IMR-90 (cell line): ENCODE data around the gene OR51G2. TPM values are rescaled to one million over a fixed set of nuclear protein-coding genes. Genes with fewer than 3 reads are reported as not detected.

Experiments used
- ATAC-seq: fragments of 200-7000 bp; cut with Tn5 transposase; 2 replicates; pipeline ENCODE4 v1.9.1; 2020; ENCODE audit warnings: low read depth, mild to moderate bottlenecking, moderate library complexity
- BruUV-seq: library from RNA; stranded (reverse); fragments of 400-500 nt; replicated peaks from 2 replicates; lab custom pipeline; 2021; lab: Mats Ljungman, UMichigan
- CTCF ChIA-PET: fragments of 300-600 bp; formaldehyde crosslinking; extraction: SDS; loops from one replicate; lab custom pipeline; 2021; ENCODE audit warnings: antibody characterized with exemption; lab: Yijun Ruan, JAX
- POLR2A ChIA-PET: fragments of 300-600 bp; sonication (Branson Sonifier 250); formaldehyde crosslinking; loops from one replicate; lab custom pipeline; 2022; ENCODE audit warnings: antibody characterized with exemption; ENCODE audit not compliant: unreplicated experiment; lab: Charles Lee
- DNase-seq: peaks from one replicate; pipeline ENCODE4 v3.0.0; 2013
- H2AFZ ChIP-seq: replicated peaks from 2 replicates; pipeline ENCODE3; 2013; ENCODE audit warnings: low read length, mild to moderate bottlenecking; ENCODE audit not compliant: poor library complexity
- H2AK5ac ChIP-seq: 2 replicates; pipeline ENCODE4 v1.6.1; 2013; ENCODE audit warnings: low read depth, low read length, inconsistent platforms
- H2AK9ac ChIP-seq: replicated peaks from 2 replicates; pipeline ENCODE3; 2013; ENCODE audit warnings: mild to moderate bottlenecking, low read depth, low read length, moderate library complexity; ENCODE audit not compliant: poor library complexity
- H2BK120ac ChIP-seq: 2 replicates; pipeline ENCODE4 v1.6.1; 2013; ENCODE audit warnings: low read depth, low read length, inconsistent platforms
- H2BK15ac ChIP-seq: 3 replicates; pipeline ENCODE4 v1.6.1; 2013; ENCODE audit warnings: low read depth, low read length, inconsistent platforms
- H2BK20ac ChIP-seq: 2 replicates; pipeline ENCODE4 v1.6.1; 2013; ENCODE audit warnings: low read depth, mild to moderate bottlenecking, inconsistent platforms, low read length, moderate library complexity
- H2BK5ac ChIP-seq: 2 replicates; pipeline ENCODE4 v1.6.1; 2013; ENCODE audit warnings: mild to moderate bottlenecking, low read depth, low read length, inconsistent platforms; ENCODE audit not compliant: poor library complexity, severe bottlenecking
- H3K14ac ChIP-seq: replicated peaks from 2 replicates; pipeline ENCODE4 v1.6.1; 2013; ENCODE audit warnings: low read depth, low read length, inconsistent platforms
- H3K18ac ChIP-seq: 2 replicates; pipeline ENCODE4 v1.6.1; 2013; ENCODE audit warnings: low read depth, low read length, control low read depth
- H3K23ac ChIP-seq: 2 replicates; pipeline ENCODE4 v1.6.1; 2013; ENCODE audit warnings: low read depth, low read length, inconsistent platforms
- H3K27ac ChIP-seq: 2 replicates; pipeline ENCODE4 v1.5.1; 2013; ENCODE audit warnings: mild to moderate bottlenecking, control low read depth, low read length; ENCODE audit not compliant: insufficient read depth
- H3K27me3 ChIP-seq: 2 replicates; pipeline ENCODE4 v1.6.1; 2013; ENCODE audit warnings: low read length; ENCODE audit not compliant: control insufficient read depth, insufficient read depth
- H3K36me3 ChIP-seq: 2 replicates; pipeline ENCODE4 v1.6.1; 2013; ENCODE audit warnings: low read length, mixed read lengths; ENCODE audit not compliant: control insufficient read depth, insufficient read depth
- H3K4ac ChIP-seq: 2 replicates; pipeline ENCODE4 v1.6.1; 2013; ENCODE audit warnings: low read depth, low read length, inconsistent platforms
- H3K4me1 ChIP-seq: 2 replicates; pipeline ENCODE4 v1.6.1; 2013; ENCODE audit warnings: low read length, mixed read lengths; ENCODE audit not compliant: control insufficient read depth, insufficient read depth
- H3K4me2 ChIP-seq: 2 replicates; pipeline ENCODE4 v1.6.1; 2013; ENCODE audit warnings: low read depth, mild to moderate bottlenecking, control low read depth, low read length, moderate library complexity
- H3K4me3 ChIP-seq: 2 replicates; pipeline ENCODE4 v1.5.1; 2013; ENCODE audit warnings: low read depth, mild to moderate bottlenecking, control low read depth, low read length, moderate library complexity; ENCODE audit not compliant: insufficient read depth
- H3K56ac ChIP-seq: 2 replicates; pipeline ENCODE4 v1.6.1; 2013; ENCODE audit warnings: low read length, inconsistent platforms; ENCODE audit not compliant: insufficient read depth; ENCODE audit errors: extremely low read depth
- H3K79me1 ChIP-seq, 2 experiments: 2 replicates each; pipeline ENCODE4 v1.6.1; 2013; ENCODE audit warnings: low read length in 2 of 2, inconsistent platforms in 1 of 2, low read depth in 1 of 2
- H3K9ac ChIP-seq: 2 replicates; pipeline ENCODE4 v1.6.1; 2013; ENCODE audit warnings: low read depth, low read length, control low read depth
- H3K9me1 ChIP-seq: 2 replicates; pipeline ENCODE4 v1.6.1; 2013; ENCODE audit warnings: low read length, inconsistent platforms; ENCODE audit not compliant: insufficient read depth
- H3K9me3 ChIP-seq: 2 replicates; pipeline ENCODE4 v1.6.1; 2013; ENCODE audit warnings: low read length; ENCODE audit not compliant: control insufficient read depth, insufficient read depth
- H4K20me1 ChIP-seq: 2 replicates; pipeline ENCODE4 v1.6.1; 2013; ENCODE audit warnings: low read length, inconsistent platforms; ENCODE audit not compliant: insufficient read depth
- H4K5ac ChIP-seq: 2 replicates; pipeline ENCODE4 v1.6.1; 2013; ENCODE audit warnings: mild to moderate bottlenecking, low read depth, low read length, control low read depth
- H4K8ac ChIP-seq, 2 experiments: 2 replicates each; pipeline ENCODE4 v1.6.1; 2013; ENCODE audit warnings: low read depth in 2 of 2, low read length in 2 of 2, control low read depth in 1 of 2, inconsistent platforms in 1 of 2
- H4K91ac ChIP-seq: 2 replicates; pipeline ENCODE4 v1.6.1; 2013; ENCODE audit warnings: low read depth, low read length, inconsistent platforms; ENCODE audit not compliant: insufficient read depth
- BHLHE40 ChIP-seq: fragments of 150-350 bp; IDR thresholded peaks from 2 replicates; pipeline ENCODE4 v1.6.1; 2016; ENCODE audit warnings: mild to moderate bottlenecking, low read depth, low read length
- CEBPB ChIP-seq: IDR thresholded peaks from 2 replicates; pipeline ENCODE4 v1.6.1; 2012; ENCODE audit warnings: low read depth, low read length, improper control_type of control experiment
- CHD1 ChIP-seq: IDR thresholded peaks from 2 replicates; pipeline ENCODE4 v1.6.1; 2012; ENCODE audit warnings: low read depth, low read length, improper control_type of control experiment
- FOS ChIP-seq: fragments of 150-350 bp; IDR thresholded peaks from 2 replicates; pipeline ENCODE4 v1.6.1; 2016; ENCODE audit warnings: low read depth, low read length
- MAFK ChIP-seq: IDR thresholded peaks from 2 replicates; pipeline ENCODE4 v1.6.1; 2012; ENCODE audit warnings: low read depth, low read length, improper control_type of control experiment
- MAZ ChIP-seq: IDR thresholded peaks from 2 replicates; pipeline ENCODE4 v1.6.1; 2012; ENCODE audit warnings: low read depth, mild to moderate bottlenecking, low read length, improper control_type of control experiment, moderate library complexity, borderline replicate concordance
- MXI1 ChIP-seq: IDR thresholded peaks from 2 replicates; pipeline ENCODE4 v1.6.1; 2012; ENCODE audit warnings: low read depth, mild to moderate bottlenecking, low read length, moderate library complexity, borderline replicate concordance
- NFE2L2 ChIP-seq: fragments of 150-350 bp; IDR thresholded peaks from 2 replicates; pipeline ENCODE4 v1.6.1; 2016; ENCODE audit warnings: low read depth, mild to moderate bottlenecking, low read length
- POLR2A ChIP-seq: IDR thresholded peaks from 2 replicates; pipeline ENCODE4 v1.6.1; 2012; ENCODE audit warnings: mild to moderate bottlenecking, low read depth, low read length
- RAD21 ChIP-seq: IDR thresholded peaks from 2 replicates; pipeline ENCODE4 v1.6.1; 2012; ENCODE audit warnings: low read length, improper control_type of control experiment
- RCOR1 ChIP-seq: IDR thresholded peaks from 2 replicates; pipeline ENCODE4 v1.6.1; 2012; ENCODE audit warnings: mild to moderate bottlenecking, low read length, improper control_type of control experiment; ENCODE audit not compliant: insufficient replicate concordance
- RFX5 ChIP-seq: IDR thresholded peaks from 2 replicates; pipeline ENCODE4 v1.8.0; 2012; ENCODE audit warnings: low read depth, mild to moderate bottlenecking, low read length, moderate library complexity
- SMC3 ChIP-seq: fragments of 150-350 bp; IDR thresholded peaks from 2 replicates; pipeline ENCODE4 v1.6.1; 2016; ENCODE audit warnings: low read depth, mild to moderate bottlenecking, antibody characterized with exemption, low read length, moderate library complexity
- dilution Hi-C: fragments of 300-500 bp; cut with HindIII; formaldehyde crosslinking; loops from one replicate; pipeline ENCODE4 v1.14.3; 2018; ENCODE audit warnings: low sequenced_read_pairs; ENCODE audit not compliant: unreplicated experiment
- in situ Hi-C: fragments of 300-500 bp; cut with MboI; formaldehyde crosslinking; loops from 3 replicates; pipeline ENCODE4 v1.14.3; 2019; ENCODE audit warnings: low sequenced_read_pairs, inconsistent platforms, mixed read lengths
- intact Hi-C: fragments of 100-400 bp; cut with micrococcal nuclease; formaldehyde crosslinking; loops from 2 replicates; pipeline ENCODE4 v1.10.0; 2022
- polyA plus RNA-seq, 3 experiments: library from polyadenylated mRNA; depleted of rRNA; stranded (reverse); fragments of >200 nt; gene quantifications; 2 replicates each; pipeline ENCODE4 v1.2.3, GENCODE V29; 2012; ENCODE audit warnings: low replicate concordance in 1 of 3
- total RNA-seq: library from RNA; depleted of rRNA; stranded (reverse); fragments of >200 nt; gene quantifications from 2 replicates; pipeline ENCODE4 v1.2.3, GENCODE V29; 2012
- TF ChIP-seq, protein P1 (sequence below): conservative IDR thresholded peaks from 2 replicates; pipeline ENCODE4 v1.5.1; 2012; ENCODE audit warnings: mild to moderate bottlenecking, low read depth, low read length, improper control_type of control experiment
- TF ChIP-seq, protein P2 (sequence below): fragments of 150-350 bp; IDR thresholded peaks from 2 replicates; pipeline ENCODE4 v1.6.1; 2016; ENCODE audit warnings: low read depth, mild to moderate bottlenecking, low read length, moderate library complexity, borderline replicate concordance
- TF ChIP-seq, protein P3 (sequence below): fragments of 150-350 bp; IDR thresholded peaks from 2 replicates; pipeline ENCODE4 v1.6.1; 2017; ENCODE audit warnings: mild to moderate bottlenecking, antibody characterized with exemption, low read length, low read depth

Gene OR51G2
- total and polyA plus RNA-seq, 2 of the 4 experiments (the other 2 are of a cell fraction) = not detected

DNA sequence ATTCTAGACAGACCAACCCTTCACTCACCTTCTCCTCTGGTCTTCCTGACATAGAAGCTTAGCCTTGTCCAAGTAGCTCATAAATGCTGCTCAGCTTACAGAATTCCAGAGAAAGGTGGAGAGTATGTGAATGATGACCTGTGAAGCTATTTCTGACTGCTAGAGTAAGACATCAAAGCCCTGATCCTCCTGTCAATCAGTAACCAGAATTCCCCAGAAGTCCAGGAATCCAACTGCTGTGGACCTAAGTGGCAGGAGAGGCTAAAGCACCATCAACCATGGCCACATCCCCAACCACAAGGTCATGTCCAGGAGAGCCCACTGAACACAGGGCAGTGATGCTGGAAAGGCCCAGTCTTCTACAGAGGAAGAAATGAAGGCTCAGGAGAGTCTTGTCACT is 2.6 kb downstream of the OR51G2 start:
- H3K79me1 ChIP-seq = no peaks in the 10 kb centered on the region
- ChIA-PET CTCF (no interaction called here), POLR2A (no interaction called here)
- H3K4me2 ChIP-seq = no peak overlapping the region
- H2BK5ac ChIP-seq = no peak overlapping the region
- no peak overlapping the region for H2AK5ac ChIP-seq
- intact Hi-C loops (no loop called here), in situ Hi-C loops (no loop called here), dilution Hi-C loops (no loop called here)
- no peak overlapping the region for H4K8ac ChIP-seq
- no peak overlapping the region for H3K56ac ChIP-seq
- H3K9me3 ChIP-seq = no peaks in the 10 kb centered on the region
- H3K27ac ChIP-seq = no peak overlapping the region
- no peaks in the 10 kb centered on the region for H3K4me1 ChIP-seq
- H2AFZ ChIP-seq = no peak overlapping the region
- H3K4ac ChIP-seq = no peak overlapping the region
- TF ChIP-seq RAD21 (no peak), CEBPB (no peak), FOS (no peak), MAFK (no peak), RCOR1 (no peak), BHLHE40 (no peak), CHD1 (no peak), POLR2A (no peak), MAZ (no peak), NFE2L2 (no peak), MXI1 (no peak), SMC3 (no peak), RFX5 (no peak)
- TF ChIP-seq, protein P1, sequence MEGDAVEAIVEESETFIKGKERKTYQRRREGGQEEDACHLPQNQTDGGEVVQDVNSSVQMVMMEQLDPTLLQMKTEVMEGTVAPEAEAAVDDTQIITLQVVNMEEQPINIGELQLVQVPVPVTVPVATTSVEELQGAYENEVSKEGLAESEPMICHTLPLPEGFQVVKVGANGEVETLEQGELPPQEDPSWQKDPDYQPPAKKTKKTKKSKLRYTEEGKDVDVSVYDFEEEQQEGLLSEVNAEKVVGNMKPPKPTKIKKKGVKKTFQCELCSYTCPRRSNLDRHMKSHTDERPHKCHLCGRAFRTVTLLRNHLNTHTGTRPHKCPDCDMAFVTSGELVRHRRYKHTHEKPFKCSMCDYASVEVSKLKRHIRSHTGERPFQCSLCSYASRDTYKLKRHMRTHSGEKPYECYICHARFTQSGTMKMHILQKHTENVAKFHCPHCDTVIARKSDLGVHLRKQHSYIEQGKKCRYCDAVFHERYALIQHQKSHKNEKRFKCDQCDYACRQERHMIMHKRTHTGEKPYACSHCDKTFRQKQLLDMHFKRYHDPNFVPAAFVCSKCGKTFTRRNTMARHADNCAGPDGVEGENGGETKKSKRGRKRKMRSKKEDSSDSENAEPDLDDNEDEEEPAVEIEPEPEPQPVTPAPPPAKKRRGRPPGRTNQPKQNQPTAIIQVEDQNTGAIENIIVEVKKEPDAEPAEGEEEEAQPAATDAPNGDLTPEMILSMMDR = no peak
- TF ChIP-seq, protein P2, sequence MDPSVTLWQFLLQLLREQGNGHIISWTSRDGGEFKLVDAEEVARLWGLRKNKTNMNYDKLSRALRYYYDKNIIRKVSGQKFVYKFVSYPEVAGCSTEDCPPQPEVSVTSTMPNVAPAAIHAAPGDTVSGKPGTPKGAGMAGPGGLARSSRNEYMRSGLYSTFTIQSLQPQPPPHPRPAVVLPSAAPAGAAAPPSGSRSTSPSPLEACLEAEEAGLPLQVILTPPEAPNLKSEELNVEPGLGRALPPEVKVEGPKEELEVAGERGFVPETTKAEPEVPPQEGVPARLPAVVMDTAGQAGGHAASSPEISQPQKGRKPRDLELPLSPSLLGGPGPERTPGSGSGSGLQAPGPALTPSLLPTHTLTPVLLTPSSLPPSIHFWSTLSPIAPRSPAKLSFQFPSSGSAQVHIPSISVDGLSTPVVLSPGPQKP = no peak
- TF ChIP-seq, protein P3, sequence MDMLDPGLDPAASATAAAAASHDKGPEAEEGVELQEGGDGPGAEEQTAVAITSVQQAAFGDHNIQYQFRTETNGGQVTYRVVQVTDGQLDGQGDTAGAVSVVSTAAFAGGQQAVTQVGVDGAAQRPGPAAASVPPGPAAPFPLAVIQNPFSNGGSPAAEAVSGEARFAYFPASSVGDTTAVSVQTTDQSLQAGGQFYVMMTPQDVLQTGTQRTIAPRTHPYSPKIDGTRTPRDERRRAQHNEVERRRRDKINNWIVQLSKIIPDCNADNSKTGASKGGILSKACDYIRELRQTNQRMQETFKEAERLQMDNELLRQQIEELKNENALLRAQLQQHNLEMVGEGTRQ = no peak
- no peak overlapping the region for H3K4me3 ChIP-seq
- H3K9me1 ChIP-seq = no peaks in the 10 kb centered on the region
- no peak overlapping the region for H2BK120ac ChIP-seq
- H2BK15ac ChIP-seq = no peak overlapping the region
- no peak for ATAC-seq
- H3K14ac ChIP-seq = no peak overlapping the region
- DNase-seq = no peak
- H2AK9ac ChIP-seq = no peak overlapping the region
- no peaks in the 10 kb centered on the region for H3K36me3 ChIP-seq
- H3K9ac ChIP-seq = no peak overlapping the region
- no peak overlapping the region for H3K18ac ChIP-seq
- no peak overlapping the region for H4K91ac ChIP-seq
- no peak overlapping the region for H2BK20ac ChIP-seq
- peaks cover 3% of the 10 kb centered on the region; the same call in 1 of the 2 replicates for H3K27me3 ChIP-seq
- no peaks in the 10 kb centered on the region for H4K20me1 ChIP-seq
- BruUV-seq = no TSS peak
- H3K23ac ChIP-seq = no peak overlapping the region
- H4K5ac ChIP-seq = no peak overlapping the region
